C4-2B (cell line): ENCODE data around the gene FNDC1.

Source experiments
- H3K27ac ChIP-seq: fragments of 450-650 bp; 2 replicates; pipeline ENCODE4 v1.5.1; 2017
- ZFX ChIP-seq: fragments of 450-650 bp; IDR thresholded peaks from 2 replicates; pipeline ENCODE4 v1.6.1; 2017
- TF ChIP-seq, protein P1 (sequence below): fragments of 450-650 bp; conservative IDR thresholded peaks from 2 replicates; pipeline ENCODE4 v1.5.1; 2017; ENCODE audit warnings: mild to moderate bottlenecking

The FNDC1 gene

DNA sequence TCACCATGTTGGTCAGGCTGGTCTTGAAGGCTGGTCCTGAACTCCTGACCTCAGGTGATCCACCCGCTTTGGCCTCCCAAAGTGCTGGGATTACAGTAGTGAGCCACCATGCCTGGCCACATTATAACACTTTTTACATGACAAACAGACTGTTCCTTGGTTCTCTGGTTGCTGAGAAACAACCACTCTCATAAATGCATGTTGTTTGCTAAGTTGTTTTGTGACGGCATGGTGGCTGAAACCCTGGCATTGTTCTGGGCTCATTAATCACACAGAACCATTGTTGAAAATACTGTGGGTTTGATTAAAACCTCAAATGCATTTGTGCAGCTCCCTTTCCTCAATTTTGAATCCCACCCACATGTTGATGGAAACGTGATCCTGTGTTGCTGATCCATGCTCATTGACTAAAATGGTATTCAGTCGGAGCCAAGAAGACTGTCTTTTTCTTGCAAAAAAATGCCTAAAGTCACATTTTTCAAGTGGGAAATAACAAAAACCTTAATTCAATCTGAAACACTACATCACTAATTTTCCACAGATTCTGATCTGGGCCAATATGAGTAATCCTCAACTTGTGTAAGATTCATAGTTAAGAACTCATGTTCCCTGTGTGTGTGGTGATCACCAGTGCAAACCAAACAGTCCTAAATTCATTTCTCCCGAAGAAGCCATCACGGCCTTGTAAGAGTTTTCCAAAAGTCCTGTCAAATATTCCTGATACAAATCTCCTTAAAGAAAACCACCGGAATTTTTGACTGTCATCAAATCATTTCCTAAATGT lies 132.8 kb downstream of the FNDC1 start:
- no peak overlapping the region for H3K27ac ChIP-seq
- TF ChIP-seq, protein P1, sequence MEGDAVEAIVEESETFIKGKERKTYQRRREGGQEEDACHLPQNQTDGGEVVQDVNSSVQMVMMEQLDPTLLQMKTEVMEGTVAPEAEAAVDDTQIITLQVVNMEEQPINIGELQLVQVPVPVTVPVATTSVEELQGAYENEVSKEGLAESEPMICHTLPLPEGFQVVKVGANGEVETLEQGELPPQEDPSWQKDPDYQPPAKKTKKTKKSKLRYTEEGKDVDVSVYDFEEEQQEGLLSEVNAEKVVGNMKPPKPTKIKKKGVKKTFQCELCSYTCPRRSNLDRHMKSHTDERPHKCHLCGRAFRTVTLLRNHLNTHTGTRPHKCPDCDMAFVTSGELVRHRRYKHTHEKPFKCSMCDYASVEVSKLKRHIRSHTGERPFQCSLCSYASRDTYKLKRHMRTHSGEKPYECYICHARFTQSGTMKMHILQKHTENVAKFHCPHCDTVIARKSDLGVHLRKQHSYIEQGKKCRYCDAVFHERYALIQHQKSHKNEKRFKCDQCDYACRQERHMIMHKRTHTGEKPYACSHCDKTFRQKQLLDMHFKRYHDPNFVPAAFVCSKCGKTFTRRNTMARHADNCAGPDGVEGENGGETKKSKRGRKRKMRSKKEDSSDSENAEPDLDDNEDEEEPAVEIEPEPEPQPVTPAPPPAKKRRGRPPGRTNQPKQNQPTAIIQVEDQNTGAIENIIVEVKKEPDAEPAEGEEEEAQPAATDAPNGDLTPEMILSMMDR, result no peak
- no peak for TF ChIP-seq ZFX

DNA sequence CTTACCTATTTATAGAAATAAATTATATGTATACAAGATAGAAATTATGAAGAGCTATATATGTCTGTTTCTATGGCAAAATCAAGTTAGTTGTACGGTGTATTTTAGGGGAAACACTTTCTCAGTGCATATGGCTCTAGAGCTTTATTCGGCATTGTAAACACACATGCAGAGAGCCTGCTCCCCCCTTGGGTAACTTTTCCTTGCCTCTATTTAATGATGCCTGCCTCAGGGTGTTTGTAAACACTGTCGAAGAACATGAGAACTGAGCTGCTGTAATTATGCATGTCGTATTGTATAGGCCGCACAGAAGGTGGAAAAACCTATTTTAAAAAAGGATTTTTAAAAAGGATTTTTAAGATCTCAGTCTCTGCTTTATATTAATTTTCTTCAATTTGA lies 133.4 kb downstream of the FNDC1 start:
- TF ChIP-seq, protein P1, result no peak
- TF ChIP-seq ZFX, result no peak
- no peak overlapping the region for H3K27ac ChIP-seq

DNA sequence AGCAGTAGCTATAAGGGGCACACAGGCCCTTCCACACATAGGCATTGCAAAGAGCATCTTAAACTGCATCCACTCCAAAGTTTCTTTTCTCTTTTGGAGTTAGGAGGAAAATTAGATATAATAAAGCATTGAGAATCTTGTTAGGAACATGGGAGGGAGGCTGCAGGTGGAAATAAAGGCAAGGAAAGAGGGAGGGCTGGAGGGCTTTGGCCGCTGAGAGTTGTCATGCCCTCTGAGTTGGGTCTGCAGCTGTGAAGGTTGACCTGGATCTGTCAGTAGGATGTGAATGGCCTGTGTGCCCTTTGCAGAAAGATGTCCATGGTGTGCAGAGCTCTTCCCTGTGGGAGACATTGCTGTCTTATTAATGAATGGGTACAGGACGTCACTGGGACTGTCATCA lies 134.0 kb downstream of the FNDC1 start:
- no peak overlapping the region for H3K27ac ChIP-seq
- TF ChIP-seq, protein P1, result no peak
- TF ChIP-seq ZFX, result no peak

DNA sequence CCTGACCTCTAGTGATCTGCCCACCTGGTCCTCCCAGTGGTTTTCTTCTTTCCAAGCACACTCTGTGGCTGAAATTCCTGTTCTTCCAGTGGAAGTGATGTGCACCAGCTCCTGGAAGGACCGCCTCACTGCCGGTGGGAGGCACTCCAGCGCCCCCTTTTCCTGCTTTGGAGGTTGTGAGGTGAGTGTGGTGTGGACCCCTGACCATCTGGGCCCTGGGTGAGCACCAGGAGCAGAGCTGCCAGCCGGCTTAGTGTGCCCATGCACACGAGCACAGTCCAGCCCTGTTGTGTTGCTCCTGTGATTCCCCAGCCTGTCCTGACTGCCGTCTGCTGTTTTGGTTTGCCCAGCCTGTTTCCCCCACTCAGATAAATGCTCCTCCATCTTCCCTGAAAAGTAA lies 134.6 kb downstream of the FNDC1 start:
- no peak overlapping the region for H3K27ac ChIP-seq
- no peak for TF ChIP-seq ZFX
- TF ChIP-seq, protein P1, result no peak

DNA sequence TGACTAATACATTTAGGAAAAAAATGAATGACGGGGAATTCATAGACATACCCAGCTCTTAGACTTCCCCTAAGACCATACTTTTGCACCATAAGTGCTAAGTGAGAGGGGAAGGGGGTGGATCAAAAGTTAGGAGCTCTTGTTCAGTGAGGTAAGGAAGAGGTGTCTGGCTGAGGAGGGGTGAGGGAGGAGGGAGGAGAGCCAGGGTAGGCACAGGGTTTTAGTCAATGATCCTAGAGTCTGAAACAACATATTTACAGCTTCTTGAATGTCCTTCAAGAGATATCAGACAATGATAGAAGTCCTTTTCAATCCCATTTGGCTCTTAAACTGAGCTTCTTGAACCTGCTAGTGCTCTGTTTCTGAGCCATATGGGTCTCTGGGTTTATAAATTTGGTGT lies 135.4 kb downstream of the FNDC1 start:
- no peak for TF ChIP-seq ZFX
- TF ChIP-seq, protein P1, result no peak
- no peak overlapping the region for H3K27ac ChIP-seq

DNA sequence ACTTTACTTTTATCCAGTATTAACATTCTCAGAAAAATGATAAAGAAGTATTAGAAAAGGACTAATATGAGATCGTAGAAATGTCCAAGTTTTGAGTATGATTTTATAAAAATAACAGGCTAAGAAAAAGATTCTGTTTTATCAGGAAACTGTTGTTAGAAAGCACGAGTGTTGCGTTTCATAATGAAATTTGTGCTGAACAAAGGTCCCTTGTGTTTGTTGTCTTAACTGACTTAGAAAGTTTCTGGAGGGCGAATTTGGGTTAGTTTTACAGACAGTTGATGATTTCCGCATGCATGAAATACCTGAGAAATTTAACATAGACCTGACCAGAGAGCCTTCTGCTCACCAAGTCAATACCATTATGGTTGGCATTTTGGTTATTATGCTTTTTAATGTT lies 136.0 kb downstream of the FNDC1 start:
- H3K27ac ChIP-seq, result no peak overlapping the region
- no peak for TF ChIP-seq ZFX
- TF ChIP-seq, protein P1, result no peak

DNA sequence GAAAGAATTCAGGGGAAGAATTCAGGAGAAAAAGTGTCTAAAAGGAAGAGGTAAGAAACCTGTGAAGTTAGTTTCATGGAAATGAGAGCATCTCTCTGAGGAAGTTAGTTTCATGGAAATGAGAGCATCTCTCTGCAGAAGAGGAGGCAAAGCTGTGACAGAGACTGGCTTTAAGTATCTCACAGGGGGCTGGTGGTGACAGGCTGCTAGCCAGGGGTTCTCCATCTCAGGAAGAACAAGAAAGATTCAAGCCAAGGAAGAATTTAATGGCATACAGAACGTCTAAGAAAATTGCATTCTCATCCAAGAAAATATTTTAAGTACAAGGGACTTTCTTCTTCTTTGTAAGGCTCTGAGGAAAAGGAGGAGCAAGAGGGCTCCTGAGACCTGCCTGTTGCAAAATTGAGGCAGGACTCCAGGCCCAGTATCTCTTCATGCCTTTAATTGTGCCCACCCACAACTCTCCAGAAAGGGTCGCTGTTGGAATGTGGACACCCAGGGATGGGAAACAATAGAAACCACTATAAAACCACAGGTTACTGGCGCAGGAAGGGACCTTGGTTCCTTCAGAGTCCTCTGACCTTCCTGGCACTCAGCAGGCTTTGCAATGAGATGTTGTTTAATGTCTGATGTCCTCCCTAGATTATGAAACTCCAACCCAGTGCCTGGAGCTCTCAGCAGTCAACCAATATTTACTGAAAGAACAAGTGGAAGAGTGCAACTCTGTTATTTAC lies 136.8 kb downstream of the FNDC1 start:
- H3K27ac ChIP-seq, result no peak overlapping the region
- TF ChIP-seq, protein P1, result no peak
- no peak for TF ChIP-seq ZFX
